NT2/D1 (cell line): ENCODE results near the gene CEP70.

ENCODE experiments used
- YY1 ChIP-seq: IDR thresholded peaks from 2 replicates; pipeline ENCODE4 v1.6.1; 2011; ENCODE audit not compliant: insufficient read length, insufficient read depth
- ZNF274 ChIP-seq: IDR thresholded peaks from 2 replicates; pipeline ENCODE4 v1.6.1; 2011; ENCODE audit warnings: mild to moderate bottlenecking, low read depth, low read length

GRCh38 chr3:138511945-138512344 lies 82.1 kb downstream of the CEP70 start:
- TF ChIP-seq ZNF274 (no peak), YY1 (no peak)
